Transverse colon (tissue), 4 donors: ENCODE measurements around the gene CPEB4. TPM values are rescaled to one million over a fixed set of nuclear protein-coding genes. Genes with fewer than 3 reads are reported as not detected.

Source experiments
- DNase-seq: peaks from one replicate; pipeline ENCODE4 v3.0.0-alpha.2; 2019
- H3K27ac ChIP-seq, 4 donors: fragments of 200-600 bp; sonication (generic); 2 replicates each; pipeline ENCODE4 v1.5.1; 2016 to 2018; ENCODE audit warnings: inconsistent platforms in 4 of 4
- H3K27me3 ChIP-seq: fragments of 200-600 bp; sonication (generic); 2 replicates; pipeline ENCODE4 v1.5.1; 2017; ENCODE audit warnings: inconsistent platforms
- H3K36me3 ChIP-seq, 4 donors: fragments of 200-600 bp; sonication (generic); 2 replicates each; pipeline ENCODE4 v1.5.1; 2017 to 2019; ENCODE audit warnings: inconsistent platforms in 4 of 4
- H3K4me1 ChIP-seq, 4 donors: fragments of 200-600 bp; sonication (generic); 2 replicates each; pipeline ENCODE4 v1.5.1; 2017 to 2020; ENCODE audit warnings: inconsistent platforms in 4 of 4
- H3K4me3 ChIP-seq, 4 donors: fragments of 200-600 bp; sonication (generic); 1 replicate in 1 of 4; 2 replicates in 3 of 4; pipeline versions ENCODE4 v1.5.1 to v1.6.1; 2017 to 2019; ENCODE audit warnings: inconsistent platforms in 4 of 4
- H3K9me3 ChIP-seq, 2 donors: fragments of 200-600 bp; sonication (generic); 2 replicates each; pipeline ENCODE4 v1.5.1; 2017 to 2019; ENCODE audit warnings: inconsistent platforms in 2 of 2
- EP300 ChIP-seq: sonication (generic); formaldehyde crosslinking; IDR thresholded peaks from one replicate; pipeline ENCODE4 v1.6.1; 2017; ENCODE audit warnings: antibody characterized with exemption, low read depth
- POLR2A ChIP-seq: fragments of 450-650 bp; IDR thresholded peaks from one replicate; pipeline ENCODE4 v1.6.1; 2016; ENCODE audit warnings: antibody characterized with exemption, mild to moderate bottlenecking, moderate library complexity
- POLR2AphosphoS5 ChIP-seq, 3 donors: sonication (generic); formaldehyde crosslinking; IDR thresholded peaks; one replicate each; pipeline ENCODE4 v1.6.1; 2016; ENCODE audit warnings: antibody characterized with exemption in 3 of 3
- WGBS, 2 donors: methylation state at CpG; one replicate each; pipeline ENCODE4 v1.1.5; 2018; ENCODE audit warnings: low coverage in 1 of 2; 5-methylcytosine and 5-hydroxymethylcytosine counted together
- in situ Hi-C, 4 donors: fragments of 200-750 bp; cut with MboI; loops; one replicate each; pipeline versions ENCODE4 v1.15.0 to v1.15.1; 2017; ENCODE audit warnings: low sequenced_read_pairs in 3 of 4, low pct_ligation_motif_present in 1 of 4, low pct_unique_long_range_greater_than_20kb in 1 of 4
- intact Hi-C: fragments of 100-400 bp; cut with DNase I; formaldehyde crosslinking; loops from one replicate; pipeline ENCODE4 v1.15.1; 2023; ENCODE audit warnings: low total_unique reads
- total RNA-seq, 4 donors: library from RNA; depleted of rRNA; stranded (reverse); fragments of >200 nt; gene quantifications; one replicate each; pipeline ENCODE4 v1.1.0, GENCODE V29; 2016
- TF ChIP-seq, protein P1 (sequence below), 5 experiments: fragments of 200-600 bp in 3 of 5; fragments of 450-650 bp in 2 of 5; sonication (generic) in 3 of 5; IDR thresholded peaks; 1 replicate in 2 of 5; 2 replicates in 3 of 5; pipeline ENCODE4 v1.5.1; 2016 to 2017; ENCODE audit warnings: antibody characterized with exemption in 5 of 5, inconsistent platforms in 3 of 5, mild to moderate bottlenecking in 2 of 5, moderate library complexity in 1 of 5

Gene CPEB4
- total RNA-seq, 4 donors from 2014 or later = 23.6 to 67.7 (median 36.5) TPM

DNA sequence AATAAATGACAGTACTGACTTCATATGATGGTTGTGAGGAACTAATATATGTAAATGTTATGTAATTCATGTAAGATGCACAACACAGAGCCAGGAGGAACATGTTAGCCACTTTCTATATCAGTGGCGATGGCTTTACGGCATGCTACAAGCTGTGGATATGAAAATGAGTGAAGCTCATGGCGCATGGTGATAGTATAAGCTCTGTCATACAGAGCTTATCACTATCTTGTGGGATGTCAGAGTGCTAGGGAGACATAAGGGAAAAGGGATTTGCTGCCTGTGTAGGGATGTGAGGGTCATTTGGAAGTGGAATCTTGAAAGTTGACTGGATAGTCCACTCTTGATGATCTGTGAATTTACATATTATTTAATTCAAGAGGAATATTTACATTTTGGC lies 13.6 kb downstream of the CPEB4 start:
- intact Hi-C loops = no loop called here

GRCh38 chr5:173902334-173902733 lies 14.2 kb downstream of the CPEB4 start:
- H3K9me3 ChIP-seq = no peaks in the 10 kb centered on the region
- no peak for TF ChIP-seq EP300
- WGBS, 2 donors = 92 to 100% methylated on average over 1 of the region's 1 CpG
- intact Hi-C loops = no loop called here
- peaks cover 0 to 24% (median 5%) of the 10 kb centered on the region in 4 donors for H3K4me1 ChIP-seq
- H3K36me3 ChIP-seq = no peaks in the 10 kb centered on the region
- H3K27me3 ChIP-seq = no peaks in the 10 kb centered on the region
- in situ Hi-C loops = no loop called here
- no peak overlapping the region for H3K27ac ChIP-seq
- no peak for DNase-seq
- no peak overlapping the region for H3K4me3 ChIP-seq

More for the DNA sequence above, 13.6 kb downstream of the CPEB4 start:
- Histone ChIP-seq H3K27ac (no peak overlapping the region), H3K9me3 (no peaks in the 10 kb centered on the region), H3K4me3 (no peak overlapping the region), H3K27me3 (no peaks in the 10 kb centered on the region), H3K4me1 (peaks cover 0 to 20% (median 5%) of the 10 kb centered on the region in 4 donors), H3K36me3 (no peaks in the 10 kb centered on the region)
- no peak for DNase-seq
- in situ Hi-C loops = no loop called here
- 95% methylated on average over 3 of the region's 3 CpGs; no CpG with 5 or more reads in 1 of the 2 donors for WGBS, 2 donors
- TF ChIP-seq EP300 = no peak
- no peak for TF ChIP-seq POLR2A
- TF ChIP-seq, protein P1, sequence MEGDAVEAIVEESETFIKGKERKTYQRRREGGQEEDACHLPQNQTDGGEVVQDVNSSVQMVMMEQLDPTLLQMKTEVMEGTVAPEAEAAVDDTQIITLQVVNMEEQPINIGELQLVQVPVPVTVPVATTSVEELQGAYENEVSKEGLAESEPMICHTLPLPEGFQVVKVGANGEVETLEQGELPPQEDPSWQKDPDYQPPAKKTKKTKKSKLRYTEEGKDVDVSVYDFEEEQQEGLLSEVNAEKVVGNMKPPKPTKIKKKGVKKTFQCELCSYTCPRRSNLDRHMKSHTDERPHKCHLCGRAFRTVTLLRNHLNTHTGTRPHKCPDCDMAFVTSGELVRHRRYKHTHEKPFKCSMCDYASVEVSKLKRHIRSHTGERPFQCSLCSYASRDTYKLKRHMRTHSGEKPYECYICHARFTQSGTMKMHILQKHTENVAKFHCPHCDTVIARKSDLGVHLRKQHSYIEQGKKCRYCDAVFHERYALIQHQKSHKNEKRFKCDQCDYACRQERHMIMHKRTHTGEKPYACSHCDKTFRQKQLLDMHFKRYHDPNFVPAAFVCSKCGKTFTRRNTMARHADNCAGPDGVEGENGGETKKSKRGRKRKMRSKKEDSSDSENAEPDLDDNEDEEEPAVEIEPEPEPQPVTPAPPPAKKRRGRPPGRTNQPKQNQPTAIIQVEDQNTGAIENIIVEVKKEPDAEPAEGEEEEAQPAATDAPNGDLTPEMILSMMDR (IDR thresholded peaks at IDR 0.05) = no peak
- no peak for TF ChIP-seq POLR2AphosphoS5 (IDR thresholded peaks at IDR 0.05)

DNA sequence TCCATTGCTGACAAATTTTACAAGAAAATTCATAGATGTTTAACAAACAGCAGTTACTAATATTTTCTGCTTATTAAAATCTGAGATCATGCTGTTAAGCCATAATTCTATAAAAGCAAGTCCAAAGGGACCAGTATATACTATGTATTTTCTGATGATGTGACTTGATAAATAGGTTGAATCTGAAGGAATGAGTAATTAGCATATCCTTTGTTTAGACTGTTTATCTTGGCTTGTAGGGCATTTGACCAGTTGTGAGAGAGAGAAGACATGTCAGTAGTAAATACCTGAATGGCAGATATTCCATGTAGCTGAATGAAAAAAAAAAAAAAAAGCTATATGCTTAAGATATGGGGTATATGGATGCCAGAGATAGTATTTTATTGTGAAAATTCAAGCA lies 14.6 kb downstream of the CPEB4 start:
- Histone ChIP-seq H3K9me3 (no peaks in the 10 kb centered on the region), H3K36me3 (no peaks in the 10 kb centered on the region), H3K27ac (no peak overlapping the region), H3K4me1 (peaks cover 0 to 28% (median 7%) of the 10 kb centered on the region in 4 donors), H3K4me3 (no peak overlapping the region), H3K27me3 (no peaks in the 10 kb centered on the region)
- in situ Hi-C loops (no loop called here), intact Hi-C loops (no loop called here)
- DNase-seq = no peak
- TF ChIP-seq POLR2AphosphoS5 (IDR thresholded peaks at IDR 0.05) = no peak

DNA sequence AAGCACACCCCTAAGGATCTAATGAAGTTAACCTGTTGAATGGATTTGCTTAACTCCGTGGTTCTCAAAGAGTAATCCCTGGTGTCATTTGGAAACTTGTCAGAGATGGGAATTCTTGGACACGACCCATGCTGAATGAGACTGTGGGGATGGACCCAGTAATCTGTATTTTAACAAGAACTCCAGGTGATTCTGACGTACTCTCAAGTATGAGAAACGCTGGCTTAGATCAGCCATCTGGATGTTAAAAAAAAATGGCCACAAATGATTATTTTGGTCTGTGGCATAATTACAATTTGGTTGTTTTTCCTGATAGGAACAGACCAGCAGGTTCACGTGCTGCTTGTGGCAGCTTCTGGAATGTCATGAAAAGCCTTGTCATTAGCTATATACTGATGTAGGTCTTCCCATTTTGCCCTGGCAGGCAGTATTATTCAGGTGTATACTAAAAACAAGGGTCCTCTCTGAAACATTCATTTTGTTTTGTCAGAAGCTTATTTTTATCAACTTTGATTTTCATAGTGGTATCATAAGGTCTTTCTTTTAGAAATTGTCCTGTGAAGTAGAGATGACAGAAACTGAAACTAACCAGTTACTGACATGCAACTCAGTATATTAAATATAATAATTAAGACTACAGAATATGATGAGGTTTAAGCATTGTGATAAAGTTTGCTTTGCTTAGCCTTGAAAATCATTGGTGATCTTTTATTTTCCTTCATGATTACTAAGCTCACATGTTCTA lies 15.4 kb downstream of the CPEB4 start:
- WGBS, 2 donors = 81 to 83% methylated on average over 4 to 5 of the region's 5 CpGs
- in situ Hi-C loops = no loop called here
- H3K27ac ChIP-seq = peak overlapping the region in 1 of 4 donors; percentile 23

DNA sequence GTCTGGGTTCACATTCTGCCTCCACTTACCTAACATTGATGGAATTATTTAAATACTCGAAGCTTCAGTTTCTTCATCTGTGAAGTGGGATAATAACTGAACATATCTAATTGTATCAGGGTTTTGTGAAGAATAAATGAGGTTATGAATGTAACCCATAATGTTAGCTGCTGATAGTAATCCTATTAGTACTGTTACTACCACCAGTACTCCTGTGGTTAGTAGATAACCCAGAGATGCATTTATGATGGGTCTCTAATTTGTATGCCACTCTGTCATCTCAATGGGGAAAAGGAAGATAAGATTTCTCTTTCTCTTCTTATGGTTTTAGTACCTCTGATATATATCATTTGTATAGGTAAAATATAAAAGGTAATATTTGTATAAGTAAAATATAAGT lies 16.0 kb downstream of the CPEB4 start:
- no peak overlapping the region for H3K4me3 ChIP-seq
- H3K36me3 ChIP-seq = no peaks in the 10 kb centered on the region
- in situ Hi-C loops = no loop called here
- TF ChIP-seq, protein P1 (IDR thresholded peaks at IDR 0.05) = no peak
- TF ChIP-seq POLR2A (no peak), POLR2AphosphoS5 (IDR thresholded peaks at IDR 0.05) (no peak), EP300 (no peak)
- intact Hi-C loops = no loop called here
- WGBS, 2 donors = 91% methylated on average over 1 of the region's 1 CpG
- DNase-seq = no peak
- no peaks in the 10 kb centered on the region for H3K27me3 ChIP-seq
- H3K9me3 ChIP-seq = no peaks in the 10 kb centered on the region
- no peak overlapping the region for H3K27ac ChIP-seq
- peaks cover 4 to 29% (median 13%) of the 10 kb centered on the region in 4 donors for H3K4me1 ChIP-seq

More for the DNA sequence above, 15.4 kb downstream of the CPEB4 start:
- no peaks in the 10 kb centered on the region for H3K36me3 ChIP-seq
- intact Hi-C loops = no loop called here
- peaks cover 0 to 29% (median 11%) of the 10 kb centered on the region in 4 donors for H3K4me1 ChIP-seq
- no peak for DNase-seq
- no peak overlapping the region for H3K4me3 ChIP-seq
- TF ChIP-seq, protein P1 (IDR thresholded peaks at IDR 0.05) = no peak
- no peak for TF ChIP-seq POLR2AphosphoS5 (IDR thresholded peaks at IDR 0.05)
- TF ChIP-seq POLR2A = no peak
- TF ChIP-seq EP300 = no peak
- H3K27me3 ChIP-seq = no peaks in the 10 kb centered on the region
- H3K9me3 ChIP-seq = no peaks in the 10 kb centered on the region
